IMR-90 (cell line): ENCODE results near the gene MLLT3. TPM values are rescaled to one million over a fixed set of nuclear protein-coding genes. Genes with fewer than 3 reads are reported as not detected.

Source experiments
- ATAC-seq: fragments of 200-7000 bp; cut with Tn5 transposase; 2 replicates; pipeline ENCODE4 v1.9.1; 2020; ENCODE audit warnings: low read depth, mild to moderate bottlenecking, moderate library complexity
- BruUV-seq: library from RNA; stranded (reverse); fragments of 400-500 nt; replicated peaks from 2 replicates; lab custom pipeline; 2021; lab: Mats Ljungman, UMichigan
- CTCF ChIA-PET: fragments of 300-600 bp; formaldehyde crosslinking; extraction: SDS; loops from one replicate; lab custom pipeline; 2021; ENCODE audit warnings: antibody characterized with exemption; lab: Yijun Ruan, JAX
- POLR2A ChIA-PET: fragments of 300-600 bp; sonication (Branson Sonifier 250); formaldehyde crosslinking; loops from one replicate; lab custom pipeline; 2022; ENCODE audit warnings: antibody characterized with exemption; ENCODE audit not compliant: unreplicated experiment; lab: Charles Lee
- DNase-seq: peaks from one replicate; pipeline ENCODE4 v3.0.0; 2013
- H2AFZ ChIP-seq: replicated peaks from 2 replicates; pipeline ENCODE3; 2013; ENCODE audit warnings: low read length, mild to moderate bottlenecking; ENCODE audit not compliant: poor library complexity
- H2AK5ac ChIP-seq: 2 replicates; pipeline ENCODE4 v1.6.1; 2013; ENCODE audit warnings: low read depth, low read length, inconsistent platforms
- H2AK9ac ChIP-seq: replicated peaks from 2 replicates; pipeline ENCODE3; 2013; ENCODE audit warnings: mild to moderate bottlenecking, low read depth, low read length, moderate library complexity; ENCODE audit not compliant: poor library complexity
- H2BK120ac ChIP-seq: 2 replicates; pipeline ENCODE4 v1.6.1; 2013; ENCODE audit warnings: low read depth, low read length, inconsistent platforms
- H2BK15ac ChIP-seq: 3 replicates; pipeline ENCODE4 v1.6.1; 2013; ENCODE audit warnings: low read depth, low read length, inconsistent platforms
- H2BK20ac ChIP-seq: 2 replicates; pipeline ENCODE4 v1.6.1; 2013; ENCODE audit warnings: low read depth, mild to moderate bottlenecking, inconsistent platforms, low read length, moderate library complexity
- H2BK5ac ChIP-seq: 2 replicates; pipeline ENCODE4 v1.6.1; 2013; ENCODE audit warnings: mild to moderate bottlenecking, low read depth, low read length, inconsistent platforms; ENCODE audit not compliant: poor library complexity, severe bottlenecking
- H3K14ac ChIP-seq: replicated peaks from 2 replicates; pipeline ENCODE4 v1.6.1; 2013; ENCODE audit warnings: low read depth, low read length, inconsistent platforms
- H3K18ac ChIP-seq: 2 replicates; pipeline ENCODE4 v1.6.1; 2013; ENCODE audit warnings: low read depth, low read length, control low read depth
- H3K23ac ChIP-seq: 2 replicates; pipeline ENCODE4 v1.6.1; 2013; ENCODE audit warnings: low read depth, low read length, inconsistent platforms
- H3K27ac ChIP-seq: 2 replicates; pipeline ENCODE4 v1.5.1; 2013; ENCODE audit warnings: mild to moderate bottlenecking, control low read depth, low read length; ENCODE audit not compliant: insufficient read depth
- H3K27me3 ChIP-seq: 2 replicates; pipeline ENCODE4 v1.6.1; 2013; ENCODE audit warnings: low read length; ENCODE audit not compliant: control insufficient read depth, insufficient read depth
- H3K36me3 ChIP-seq: 2 replicates; pipeline ENCODE4 v1.6.1; 2013; ENCODE audit warnings: low read length, mixed read lengths; ENCODE audit not compliant: control insufficient read depth, insufficient read depth
- H3K4ac ChIP-seq: 2 replicates; pipeline ENCODE4 v1.6.1; 2013; ENCODE audit warnings: low read depth, low read length, inconsistent platforms
- H3K4me1 ChIP-seq: 2 replicates; pipeline ENCODE4 v1.6.1; 2013; ENCODE audit warnings: low read length, mixed read lengths; ENCODE audit not compliant: control insufficient read depth, insufficient read depth
- H3K4me2 ChIP-seq: 2 replicates; pipeline ENCODE4 v1.6.1; 2013; ENCODE audit warnings: low read depth, mild to moderate bottlenecking, control low read depth, low read length, moderate library complexity
- H3K4me3 ChIP-seq: 2 replicates; pipeline ENCODE4 v1.5.1; 2013; ENCODE audit warnings: low read depth, mild to moderate bottlenecking, control low read depth, low read length, moderate library complexity; ENCODE audit not compliant: insufficient read depth
- H3K56ac ChIP-seq: 2 replicates; pipeline ENCODE4 v1.6.1; 2013; ENCODE audit warnings: low read length, inconsistent platforms; ENCODE audit not compliant: insufficient read depth; ENCODE audit errors: extremely low read depth
- H3K79me1 ChIP-seq, 2 experiments: 2 replicates each; pipeline ENCODE4 v1.6.1; 2013; ENCODE audit warnings: low read length in 2 of 2, inconsistent platforms in 1 of 2, low read depth in 1 of 2
- H3K9ac ChIP-seq: 2 replicates; pipeline ENCODE4 v1.6.1; 2013; ENCODE audit warnings: low read depth, low read length, control low read depth
- H3K9me1 ChIP-seq: 2 replicates; pipeline ENCODE4 v1.6.1; 2013; ENCODE audit warnings: low read length, inconsistent platforms; ENCODE audit not compliant: insufficient read depth
- H3K9me3 ChIP-seq: 2 replicates; pipeline ENCODE4 v1.6.1; 2013; ENCODE audit warnings: low read length; ENCODE audit not compliant: control insufficient read depth, insufficient read depth
- H4K20me1 ChIP-seq: 2 replicates; pipeline ENCODE4 v1.6.1; 2013; ENCODE audit warnings: low read length, inconsistent platforms; ENCODE audit not compliant: insufficient read depth
- H4K5ac ChIP-seq: 2 replicates; pipeline ENCODE4 v1.6.1; 2013; ENCODE audit warnings: mild to moderate bottlenecking, low read depth, low read length, control low read depth
- H4K8ac ChIP-seq, 2 experiments: 2 replicates each; pipeline ENCODE4 v1.6.1; 2013; ENCODE audit warnings: low read depth in 2 of 2, low read length in 2 of 2, control low read depth in 1 of 2, inconsistent platforms in 1 of 2
- H4K91ac ChIP-seq: 2 replicates; pipeline ENCODE4 v1.6.1; 2013; ENCODE audit warnings: low read depth, low read length, inconsistent platforms; ENCODE audit not compliant: insufficient read depth
- CHD1 ChIP-seq: IDR thresholded peaks from 2 replicates; pipeline ENCODE4 v1.6.1; 2012; ENCODE audit warnings: low read depth, low read length, improper control_type of control experiment
- MAFK ChIP-seq: IDR thresholded peaks from 2 replicates; pipeline ENCODE4 v1.6.1; 2012; ENCODE audit warnings: low read depth, low read length, improper control_type of control experiment
- RAD21 ChIP-seq: IDR thresholded peaks from 2 replicates; pipeline ENCODE4 v1.6.1; 2012; ENCODE audit warnings: low read length, improper control_type of control experiment
- RFX5 ChIP-seq: IDR thresholded peaks from 2 replicates; pipeline ENCODE4 v1.8.0; 2012; ENCODE audit warnings: low read depth, mild to moderate bottlenecking, low read length, moderate library complexity
- WGBS, 2 experiments: methylation state at CpG; one replicate each; pipeline versions ENCODE4 v1.1.5 to v1.1.7; 2013; ENCODE audit warnings: missing lambda C conversion rate in 2 of 2; ENCODE audit not compliant: insufficient read length in 1 of 2; ENCODE audit errors: extremely low coverage in 2 of 2; 5-methylcytosine and 5-hydroxymethylcytosine counted together
- dilution Hi-C: fragments of 300-500 bp; cut with HindIII; formaldehyde crosslinking; loops from one replicate; pipeline ENCODE4 v1.14.3; 2018; ENCODE audit warnings: low sequenced_read_pairs; ENCODE audit not compliant: unreplicated experiment
- in situ Hi-C: fragments of 300-500 bp; cut with MboI; formaldehyde crosslinking; loops from 3 replicates; pipeline ENCODE4 v1.14.3; 2019; ENCODE audit warnings: low sequenced_read_pairs, inconsistent platforms, mixed read lengths
- intact Hi-C: fragments of 100-400 bp; cut with micrococcal nuclease; formaldehyde crosslinking; loops from 2 replicates; pipeline ENCODE4 v1.10.0; 2022
- polyA plus RNA-seq, 3 experiments: library from polyadenylated mRNA; depleted of rRNA; stranded (reverse); fragments of >200 nt; gene quantifications; 2 replicates each; pipeline ENCODE4 v1.2.3, GENCODE V29; 2012; ENCODE audit warnings: low replicate concordance in 1 of 3
- total RNA-seq: library from RNA; depleted of rRNA; stranded (reverse); fragments of >200 nt; gene quantifications from 2 replicates; pipeline ENCODE4 v1.2.3, GENCODE V29; 2012

Gene MLLT3
- total and polyA plus RNA-seq, 2 of the 4 experiments (the other 2 are of a cell fraction), result 10.4 to 21.1 TPM

DNA sequence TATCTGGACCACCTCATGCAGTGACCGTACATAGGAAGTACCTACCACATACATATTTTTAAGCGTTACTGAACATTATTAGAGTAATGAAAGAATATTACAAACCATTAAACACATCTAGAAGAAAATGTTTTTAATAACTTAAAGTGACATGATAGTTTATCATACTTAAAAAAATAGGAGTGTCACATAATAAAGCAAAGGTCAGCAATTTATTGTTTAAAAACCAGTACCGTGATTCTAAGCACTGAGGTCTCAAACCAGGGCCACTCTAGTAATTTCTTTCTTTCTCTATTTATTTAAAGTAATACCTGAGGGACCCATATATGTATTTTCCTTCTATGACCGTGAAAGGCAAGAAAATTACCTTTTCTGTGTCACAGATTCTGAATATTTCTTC is 216.0 kb downstream of the MLLT3 start:
- H2BK20ac ChIP-seq, result no peak overlapping the region
- H2BK15ac ChIP-seq, result no peak overlapping the region
- peaks cover 0 to 3% of the 10 kb centered on the region in 2 experiments; a peak in 1 of 4 replicates for H3K79me1 ChIP-seq
- ChIA-PET CTCF (interaction anchor here (0.8 to 1.0 kb wide), 2 partner anchors 17 to 535 kb away, joined by 3 to 7 read pairs; no protein-coding TSS in a partner anchor), POLR2A (no interaction called here)
- H3K23ac ChIP-seq, result no peak overlapping the region
- no peaks in the 10 kb centered on the region for H4K20me1 ChIP-seq
- in situ Hi-C loops, result no loop called here
- no peak overlapping the region for H3K18ac ChIP-seq
- H4K91ac ChIP-seq, result no peak overlapping the region
- no peak overlapping the region for H4K5ac ChIP-seq
- no TSS peak for BruUV-seq
- intact Hi-C loops, result no loop called here
- no peaks in the 10 kb centered on the region for H3K9me3 ChIP-seq
- no peak overlapping the region for H3K56ac ChIP-seq
- WGBS, 2 experiments, result no CpG with 5 or more reads among the region's 4 CpGs
- ATAC-seq (no peak), DNase-seq (no peak)
- dilution Hi-C loops, result no loop called here
- no peak overlapping the region for H3K27ac ChIP-seq
- no peaks in the 10 kb centered on the region for H3K4me1 ChIP-seq
- H3K4me2 ChIP-seq, result no peak overlapping the region
- no peaks in the 10 kb centered on the region for H3K27me3 ChIP-seq
- no peak overlapping the region for H3K14ac ChIP-seq
- H3K9ac ChIP-seq, result no peak overlapping the region
- no peak overlapping the region for H2BK120ac ChIP-seq
- peaks cover 4% of the 10 kb centered on the region; the same call in 1 of the 2 replicates for H3K9me1 ChIP-seq
- H3K4me3 ChIP-seq, result no peak overlapping the region
- no peak overlapping the region for H2AK9ac ChIP-seq
- H2AFZ ChIP-seq, result no peak overlapping the region
- H2BK5ac ChIP-seq, result no peak overlapping the region
- no peaks in the 10 kb centered on the region for H3K36me3 ChIP-seq
- no peak for TF ChIP-seq CHD1
- TF ChIP-seq RAD21, result no peak
- TF ChIP-seq RFX5, result no peak
- TF ChIP-seq MAFK, result peak; percentile 93
- no peak overlapping the region for H4K8ac ChIP-seq
- H3K4ac ChIP-seq, result no peak overlapping the region
- H2AK5ac ChIP-seq, result no peak overlapping the region
